Type B pancreatic cell (in vitro differentiated cells): ENCODE measurements around the gene RPS6KA5. TPM values are rescaled to one million over a fixed set of nuclear protein-coding genes. Genes with fewer than 3 reads are reported as not detected.

ENCODE experiments used
- DNase-seq: peaks from one replicate; pipeline ENCODE4 v3.0.0; 2021; ENCODE audit warnings: mixed read lengths; ENCODE audit not compliant: unreplicated experiment; ENCODE audit errors: extremely low spot score
- H3K27ac Mint-ChIP-seq: 2 replicates; pipeline ENCODE4 v1.8.0; 2021; ENCODE audit warnings: mild to moderate bottlenecking, mixed read lengths
- H3K27me3 Mint-ChIP-seq: 2 replicates; pipeline ENCODE4 v1.8.0; 2021; ENCODE audit warnings: mixed read lengths
- H3K36me3 Mint-ChIP-seq: 2 replicates; pipeline ENCODE4 v1.8.0; 2021; ENCODE audit warnings: mixed read lengths
- H3K4me1 Mint-ChIP-seq: one replicate; pipeline ENCODE4 v1.8.0; 2021; ENCODE audit warnings: mixed read lengths; ENCODE audit not compliant: unreplicated experiment
- H3K4me3 Mint-ChIP-seq: 2 replicates; pipeline ENCODE4 v1.8.0; 2021; ENCODE audit warnings: mild to moderate bottlenecking, mixed read lengths
- H3K9me3 Mint-ChIP-seq: 2 replicates; pipeline ENCODE4 v1.8.0; 2021; ENCODE audit warnings: mixed read lengths
- CTCF ChIP-seq: fragments of 200-600 bp; sonication (generic); conservative IDR thresholded peaks from 2 replicates; pipeline ENCODE4 v1.5.0; 2021; ENCODE audit warnings: antibody characterized with exemption, mild to moderate bottlenecking
- total RNA-seq: library from RNA; stranded (reverse); gene quantifications from 2 replicates; pipeline ENCODE4 v1.2.1, GENCODE V29; 2021; ENCODE audit warnings: low replicate concordance

The RPS6KA5 gene
- total RNA-seq, 1 donor from 2014 or later, result 7.4 TPM

GRCh38 chr14:90818715-90819114, 241.7 kb downstream of the RPS6KA5 start:
- Mint-ChIP-seq H3K4me3 (no peak overlapping the region), H3K4me1 (peaks cover 25% of the 10 kb centered on the region), H3K9me3 (no peaks in the 10 kb centered on the region), H3K27me3 (no peaks in the 10 kb centered on the region), H3K36me3 (peaks cover 5% of the 10 kb centered on the region), H3K27ac (no peak overlapping the region)
- no peak for DNase-seq
- no peak for TF ChIP-seq CTCF

- Mint-ChIP-seq H3K9me3 (no peaks in the 10 kb centered on the region), H3K27ac (peak overlapping the region; percentile 79), H3K27me3 (no peaks in the 10 kb centered on the region), H3K4me3 (peak overlapping the region; percentile 70), H3K36me3 (peaks cover 4% of the 10 kb centered on the region), H3K4me1 (peaks cover 34% of the 10 kb centered on the region)
- TF ChIP-seq CTCF, result peak; percentile 26
- no peak for DNase-seq
These were observed 243.6 kb downstream of the RPS6KA5 start for GRCh38 chr14:90816681-90817436.

DNA sequence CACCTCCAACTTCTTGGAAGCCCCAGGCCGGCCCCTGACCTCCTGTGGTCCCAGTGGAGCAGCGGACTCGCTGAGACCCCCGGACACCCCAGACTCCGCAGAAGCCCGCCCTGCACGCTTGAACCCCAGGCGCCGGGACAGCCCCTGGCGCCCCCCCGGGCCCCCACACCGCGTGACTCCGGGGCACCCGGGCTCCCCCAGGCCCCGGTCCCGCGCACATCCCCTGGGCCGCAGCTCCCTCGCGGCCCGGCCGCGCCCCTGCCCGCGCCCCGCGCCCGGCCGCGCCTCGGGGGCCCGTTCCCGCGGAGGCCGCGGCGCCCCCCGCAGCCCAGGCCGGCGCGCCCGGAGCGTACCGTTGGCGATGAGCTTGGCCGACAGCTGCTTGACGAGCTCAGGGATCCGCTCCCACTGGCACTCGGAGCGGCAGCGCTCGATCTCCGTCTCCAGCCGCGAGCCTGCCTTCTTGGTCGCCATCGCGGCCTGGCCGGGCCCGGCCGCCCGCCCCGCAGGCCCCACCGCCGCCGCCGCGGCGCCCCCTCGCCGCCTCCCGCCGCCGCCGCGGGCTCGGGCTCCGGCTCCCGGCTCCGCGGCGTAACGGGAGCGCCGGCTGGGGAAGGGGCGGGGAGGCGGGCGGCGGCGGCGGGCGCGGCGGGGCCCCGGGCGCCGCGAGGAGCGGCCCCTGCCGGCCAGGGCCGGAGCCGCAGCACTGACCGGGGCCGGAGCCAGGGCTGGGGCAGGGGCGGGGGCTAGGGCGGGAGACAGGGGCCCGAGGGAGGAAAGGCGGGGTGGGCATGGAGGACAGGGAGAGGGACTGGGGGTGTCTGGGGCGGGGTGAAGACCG, 244.4 kb downstream of the RPS6KA5 start, which contains the start of gene TTC7B:
TSS of gene TTC7B (minus strand) at position 609 of the 841 bp plus-strand sequence. CDS start at position 474, 135 bp downstream.
- DNase-seq, result no peak
- Mint-ChIP-seq H3K4me3 (peak within 1 kb of the TSS; percentile 92), H3K27me3 (no peaks in the 10 kb centered on the region), H3K9me3 (no peaks in the 10 kb centered on the region), H3K36me3 (peaks cover 4% of the 10 kb centered on the region), H3K27ac (peak within 1 kb of the TSS; percentile 79), H3K4me1 (peaks cover 39% of the 10 kb centered on the region)
- peak; percentile 45 for TF ChIP-seq CTCF

DNA sequence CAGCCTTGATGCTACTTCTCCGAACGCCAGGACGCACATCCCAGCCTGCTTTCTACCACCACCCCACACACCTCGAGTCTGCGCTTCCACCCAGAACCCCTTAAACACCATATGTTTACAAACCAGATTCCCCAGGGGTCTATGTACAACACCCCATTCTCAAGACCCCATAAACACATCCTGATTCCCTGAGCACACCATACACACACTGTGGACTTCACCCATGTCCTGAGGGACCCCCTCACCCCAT, 244.9 kb downstream of the RPS6KA5 start:
- no peaks in the 10 kb centered on the region for H3K27me3 Mint-ChIP-seq
- peak overlapping the region; percentile 92 for H3K4me3 Mint-ChIP-seq
- TF ChIP-seq CTCF, result no peak
- H3K27ac Mint-ChIP-seq, result peak overlapping the region; percentile 71
- peaks cover 4% of the 10 kb centered on the region for H3K36me3 Mint-ChIP-seq
- DNase-seq, result no peak
- H3K9me3 Mint-ChIP-seq, result no peaks in the 10 kb centered on the region
- peaks cover 43% of the 10 kb centered on the region for H3K4me1 Mint-ChIP-seq

GRCh38 chr14:90814806-90815571, 245.5 kb downstream of the RPS6KA5 start:
- peaks cover 2% of the 10 kb centered on the region for H3K36me3 Mint-ChIP-seq
- no peaks in the 10 kb centered on the region for H3K9me3 Mint-ChIP-seq
- no peaks in the 10 kb centered on the region for H3K27me3 Mint-ChIP-seq
- no peak for DNase-seq
- TF ChIP-seq CTCF, result no peak
- peak overlapping the region; percentile 92 for H3K4me3 Mint-ChIP-seq
- H3K27ac Mint-ChIP-seq, result peak overlapping the region; percentile 71
- H3K4me1 Mint-ChIP-seq, result peaks cover 42% of the 10 kb centered on the region
